ENCODE data around the gene PALMD.

The PALMD gene

GRCh38 chr1:99639945-99640344 lies 6.0 kb upstream of the PALMD start:
- Histone ChIP-seq H3K27ac (ENCODE audit: low read depth, low read length) (no peak overlapping the region), H3K4me1 (ENCODE audit: control insufficient read depth, insufficient read depth, low read length) (no peaks in the 10 kb centered on the region), H3K36me3 (ENCODE audit: control insufficient read depth, insufficient read depth, low read length) (no peaks in the 10 kb centered on the region), H3K27me3 (ENCODE audit: control insufficient read depth, insufficient read depth, low read length) (no peaks in the 10 kb centered on the region), H3K9ac (ENCODE audit: low read length) (no peak overlapping the region), H3K4me3 (ENCODE audit: low read length) (no peak overlapping the region)

DNA sequence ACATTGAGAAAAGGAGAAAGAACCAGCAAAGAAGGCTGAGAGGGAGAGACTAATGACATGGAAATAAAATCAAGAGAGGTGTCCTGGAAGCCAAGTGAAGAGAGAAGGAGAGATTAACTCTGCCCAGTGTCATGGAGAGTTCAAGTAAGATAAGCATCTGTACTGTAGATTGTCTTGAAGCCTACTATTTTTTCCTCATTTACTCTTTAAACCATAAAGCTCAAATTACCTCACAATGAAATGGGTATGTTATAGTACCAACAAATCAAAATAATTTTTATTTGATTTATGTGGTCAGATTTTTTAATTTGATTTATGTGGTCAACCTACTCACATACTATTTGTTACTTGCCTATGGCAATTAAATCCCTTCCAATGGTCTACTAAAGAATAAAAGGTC lies 5.2 kb upstream of the PALMD start:
- H3K4me3 ChIP-seq (ENCODE audit: low read length) = no peak overlapping the region
- no peaks in the 10 kb centered on the region for H3K36me3 ChIP-seq (ENCODE audit: control insufficient read depth, insufficient read depth, low read length)
- H3K27ac ChIP-seq (ENCODE audit: low read depth, low read length) = no peak overlapping the region
- no peaks in the 10 kb centered on the region for H3K4me1 ChIP-seq (ENCODE audit: control insufficient read depth, insufficient read depth, low read length)
- no peaks in the 10 kb centered on the region for H3K27me3 ChIP-seq (ENCODE audit: control insufficient read depth, insufficient read depth, low read length)
- no peak overlapping the region for H3K9ac ChIP-seq (ENCODE audit: low read length)

DNA sequence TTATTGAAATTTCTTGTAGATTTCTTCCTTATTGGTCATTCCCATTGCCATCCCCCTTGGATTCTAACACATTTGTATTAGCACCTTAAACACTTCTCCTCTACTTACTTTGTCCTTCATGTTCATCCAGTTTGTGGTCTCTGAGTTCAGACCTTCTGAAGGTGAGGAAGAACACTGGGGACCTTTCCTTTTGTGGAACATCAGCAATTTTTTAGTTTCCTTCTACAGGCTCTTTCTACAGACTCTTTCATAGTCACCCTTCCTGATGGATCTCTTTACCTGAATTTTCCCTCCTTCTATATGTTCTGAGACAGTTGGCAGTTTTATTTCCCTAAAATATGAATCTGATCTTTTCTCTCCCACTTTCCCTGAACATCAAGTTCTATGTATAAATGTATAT lies 4.4 kb upstream of the PALMD start:
- H3K27me3 ChIP-seq (ENCODE audit: control insufficient read depth, insufficient read depth, low read length) = no peaks in the 10 kb centered on the region
- no peaks in the 10 kb centered on the region for H3K4me1 ChIP-seq (ENCODE audit: control insufficient read depth, insufficient read depth, low read length)
- H3K4me3 ChIP-seq (ENCODE audit: low read length) = no peak overlapping the region
- H3K27ac ChIP-seq (ENCODE audit: low read depth, low read length) = no peak overlapping the region
- H3K36me3 ChIP-seq (ENCODE audit: control insufficient read depth, insufficient read depth, low read length) = no peaks in the 10 kb centered on the region
- H3K9ac ChIP-seq (ENCODE audit: low read length) = no peak overlapping the region

DNA sequence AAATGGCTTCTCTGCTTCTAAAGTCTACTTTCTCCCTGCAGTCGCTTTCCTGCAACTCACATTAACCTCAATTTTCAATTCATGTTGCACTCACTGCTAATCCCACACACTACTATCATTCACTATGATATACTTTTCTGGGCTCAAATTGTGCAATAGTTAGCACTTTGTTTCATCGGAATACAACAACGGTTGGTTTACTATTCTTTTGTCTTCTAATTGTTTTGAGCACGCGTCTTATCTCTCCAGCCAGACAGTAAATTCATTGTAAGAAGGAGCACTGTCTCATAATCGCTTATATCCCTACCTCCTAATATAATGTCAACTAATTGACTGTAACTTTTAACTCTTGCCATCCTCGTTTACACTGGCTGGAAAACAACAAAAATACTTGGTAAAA lies 3.9 kb upstream of the PALMD start:
- Histone ChIP-seq H3K36me3 (ENCODE audit: control insufficient read depth, insufficient read depth, low read length) (no peaks in the 10 kb centered on the region), H3K27me3 (ENCODE audit: control insufficient read depth, insufficient read depth, low read length) (no peaks in the 10 kb centered on the region), H3K4me1 (ENCODE audit: control insufficient read depth, insufficient read depth, low read length) (no peaks in the 10 kb centered on the region), H3K9ac (ENCODE audit: low read length) (no peak overlapping the region), H3K4me3 (ENCODE audit: low read length) (no peak overlapping the region), H3K27ac (ENCODE audit: low read depth, low read length) (no peak overlapping the region)

DNA sequence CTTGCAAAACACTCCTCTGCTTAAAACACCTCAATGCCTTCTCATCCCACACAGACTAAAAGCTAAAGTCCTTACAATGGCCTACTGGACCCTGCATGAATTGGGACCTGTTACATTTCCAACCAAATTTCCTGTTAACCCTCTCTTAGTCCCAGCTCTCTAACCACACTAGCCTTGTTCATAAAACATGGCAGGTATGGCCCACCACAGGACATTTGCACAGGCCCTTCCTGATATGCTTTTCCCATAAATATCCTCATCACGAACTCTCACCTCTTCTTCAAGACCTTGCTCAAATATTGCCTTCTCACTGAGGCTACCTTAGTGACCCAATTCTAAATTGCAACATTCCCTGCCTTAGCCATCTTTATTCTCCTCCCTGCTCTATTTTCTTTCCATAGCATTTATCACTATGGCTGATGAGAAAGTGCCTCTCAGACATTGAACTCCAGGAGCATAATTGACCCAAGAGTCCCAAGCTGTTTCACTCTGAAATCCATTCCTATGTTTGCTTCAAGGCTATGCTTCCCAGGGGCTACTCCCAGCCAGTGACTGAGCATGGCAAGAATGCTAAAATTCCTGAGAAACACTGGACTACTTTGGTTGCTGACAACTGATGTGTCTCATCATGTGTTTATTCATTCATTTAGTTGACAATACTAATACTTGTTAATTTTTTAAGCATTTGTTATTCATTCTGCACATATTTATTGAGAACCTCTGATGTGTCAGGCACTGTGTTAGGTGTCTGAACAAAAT lies 2.7 kb upstream of the PALMD start:
- Histone ChIP-seq H3K27ac (ENCODE audit: low read depth, low read length) (no peak overlapping the region), H3K27me3 (ENCODE audit: control insufficient read depth, insufficient read depth, low read length) (no peaks in the 10 kb centered on the region), H3K36me3 (ENCODE audit: control insufficient read depth, insufficient read depth, low read length) (no peaks in the 10 kb centered on the region), H3K4me1 (ENCODE audit: control insufficient read depth, insufficient read depth, low read length) (no peaks in the 10 kb centered on the region), H3K9ac (ENCODE audit: low read length) (no peak overlapping the region), H3K4me3 (ENCODE audit: low read length) (no peak overlapping the region)

GRCh38 chr1:99644279-99645004 lies 1.5 kb upstream of the PALMD start:
- Histone ChIP-seq H3K36me3 (ENCODE audit: control insufficient read depth, insufficient read depth, low read length) (no peaks in the 10 kb centered on the region), H3K27me3 (ENCODE audit: control insufficient read depth, insufficient read depth, low read length) (no peaks in the 10 kb centered on the region), H3K4me1 (ENCODE audit: control insufficient read depth, insufficient read depth, low read length) (no peaks in the 10 kb centered on the region), H3K4me3 (ENCODE audit: low read length) (no peak overlapping the region), H3K9ac (ENCODE audit: low read length) (no peak overlapping the region), H3K27ac (ENCODE audit: low read depth, low read length) (no peak overlapping the region)

DNA sequence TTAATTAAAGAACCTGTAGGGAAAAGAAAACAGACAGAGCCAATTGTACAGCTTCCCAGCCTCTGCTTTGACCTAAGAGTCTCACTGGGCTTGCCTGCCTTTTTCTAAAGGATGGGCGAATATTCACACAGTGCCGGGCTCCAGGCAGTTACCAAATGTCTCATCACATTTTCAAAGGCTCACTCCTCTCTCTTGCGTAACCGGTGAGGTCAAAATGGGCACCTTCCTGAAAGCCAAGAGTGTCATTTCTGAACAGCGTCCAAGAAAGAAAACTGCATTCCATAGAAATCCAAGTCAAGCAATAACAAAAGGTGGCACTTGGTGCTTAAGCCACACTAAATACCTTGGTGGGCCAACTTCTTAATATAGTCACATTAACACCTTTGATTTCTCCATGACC lies 710 bp upstream of the PALMD start:
- Histone ChIP-seq H3K27me3 (ENCODE audit: control insufficient read depth, insufficient read depth, low read length) (no peaks in the 10 kb centered on the region), H3K27ac (ENCODE audit: low read depth, low read length) (no peak overlapping the region), H3K4me3 (ENCODE audit: low read length) (no peak overlapping the region), H3K4me1 (ENCODE audit: control insufficient read depth, insufficient read depth, low read length) (no peaks in the 10 kb centered on the region), H3K36me3 (ENCODE audit: control insufficient read depth, insufficient read depth, low read length) (no peaks in the 10 kb centered on the region), H3K9ac (ENCODE audit: low read length) (no peak overlapping the region)

DNA sequence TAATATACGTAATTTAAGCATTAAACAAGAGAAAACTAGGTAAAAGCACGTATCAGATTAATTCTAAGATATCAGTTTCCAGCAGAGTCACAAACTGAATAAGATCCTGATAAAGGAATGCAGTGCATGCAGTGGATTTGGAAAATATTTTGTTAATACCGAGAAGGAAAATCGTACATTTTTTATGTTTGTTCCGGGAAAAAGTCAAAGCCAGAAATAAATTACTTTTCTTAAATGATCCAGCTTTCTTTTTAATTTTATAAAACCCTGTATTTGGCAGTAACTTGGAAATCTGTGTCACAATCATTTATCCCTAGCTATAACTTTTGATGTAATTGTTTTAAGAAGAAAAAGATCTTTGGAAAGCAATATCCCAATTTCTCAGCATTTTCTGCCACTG lies 955 bp downstream of the PALMD start:
- no peaks in the 10 kb centered on the region for H3K27me3 ChIP-seq (ENCODE audit: control insufficient read depth, insufficient read depth, low read length)
- H3K27ac ChIP-seq (ENCODE audit: low read depth, low read length) = no peak overlapping the region
- no peaks in the 10 kb centered on the region for H3K4me1 ChIP-seq (ENCODE audit: control insufficient read depth, insufficient read depth, low read length)
- no peak overlapping the region for H3K9ac ChIP-seq (ENCODE audit: low read length)
- H3K4me3 ChIP-seq (ENCODE audit: low read length) = no peak overlapping the region
- H3K36me3 ChIP-seq (ENCODE audit: control insufficient read depth, insufficient read depth, low read length) = no peaks in the 10 kb centered on the region

- Histone ChIP-seq H3K9ac (ENCODE audit: low read length) (no peak overlapping the region), H3K4me3 (ENCODE audit: low read length) (no peak overlapping the region), H3K4me1 (ENCODE audit: control insufficient read depth, insufficient read depth, low read length) (no peaks in the 10 kb centered on the region), H3K27ac (ENCODE audit: low read depth, low read length) (peak overlapping the region; percentile 3), H3K27me3 (ENCODE audit: control insufficient read depth, insufficient read depth, low read length) (no peaks in the 10 kb centered on the region), H3K36me3 (ENCODE audit: control insufficient read depth, insufficient read depth, low read length) (no peaks in the 10 kb centered on the region)
These were observed 1.6 kb downstream of the PALMD start for GRCh38 chr1:99647490-99647889.

GRCh38 chr1:99648107-99648506 lies 2.2 kb downstream of the PALMD start:
- no peak overlapping the region for H3K27ac ChIP-seq (ENCODE audit: low read depth, low read length)
- no peak overlapping the region for H3K9ac ChIP-seq (ENCODE audit: low read length)
- no peak overlapping the region for H3K4me3 ChIP-seq (ENCODE audit: low read length)
- H3K27me3 ChIP-seq (ENCODE audit: control insufficient read depth, insufficient read depth, low read length) = no peaks in the 10 kb centered on the region
- H3K4me1 ChIP-seq (ENCODE audit: control insufficient read depth, insufficient read depth, low read length) = no peaks in the 10 kb centered on the region
- H3K36me3 ChIP-seq (ENCODE audit: control insufficient read depth, insufficient read depth, low read length) = no peaks in the 10 kb centered on the region

GRCh38 chr1:99650030-99650429 lies 4.1 kb downstream of the PALMD start:
- no peaks in the 10 kb centered on the region for H3K4me1 ChIP-seq (ENCODE audit: control insufficient read depth, insufficient read depth, low read length)
- no peaks in the 10 kb centered on the region for H3K27me3 ChIP-seq (ENCODE audit: control insufficient read depth, insufficient read depth, low read length)
- no peaks in the 10 kb centered on the region for H3K36me3 ChIP-seq (ENCODE audit: control insufficient read depth, insufficient read depth, low read length)
- no peak overlapping the region for H3K9ac ChIP-seq (ENCODE audit: low read length)
- H3K27ac ChIP-seq (ENCODE audit: low read depth, low read length) = no peak overlapping the region
- H3K4me3 ChIP-seq (ENCODE audit: low read length) = no peak overlapping the region

DNA sequence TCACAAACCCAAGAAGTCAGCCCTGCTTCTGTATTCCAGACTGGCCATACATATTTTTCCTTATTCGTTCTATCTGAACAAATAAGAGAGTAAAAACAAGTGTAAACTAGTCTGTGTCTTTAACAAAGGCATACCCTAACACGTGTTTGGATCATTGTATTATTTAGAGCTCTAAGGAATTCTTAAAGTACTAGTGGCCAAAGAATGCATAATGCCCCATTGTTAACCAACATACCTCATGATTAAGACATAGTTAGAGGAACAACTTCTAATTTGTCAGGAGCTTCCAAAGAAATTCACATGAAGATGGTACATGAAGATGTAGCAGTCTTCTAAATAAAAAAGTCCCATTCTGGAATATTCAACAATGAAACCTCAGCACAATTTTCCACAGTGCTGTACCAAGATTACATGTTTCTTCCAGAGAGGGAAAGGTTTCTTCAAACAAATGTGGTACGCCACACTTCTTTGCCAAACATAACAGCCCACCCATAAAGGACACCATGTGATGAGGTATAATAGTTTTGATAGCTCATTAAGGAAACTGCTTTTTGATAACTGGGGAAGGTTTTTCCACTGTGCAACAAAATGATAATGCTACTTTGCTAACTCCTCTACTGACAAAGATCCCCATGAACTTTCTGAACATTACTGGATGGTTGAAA lies 5.0 kb downstream of the PALMD start:
- no peak overlapping the region for H3K9ac ChIP-seq (ENCODE audit: low read length)
- H3K4me1 ChIP-seq (ENCODE audit: control insufficient read depth, insufficient read depth, low read length) = no peaks in the 10 kb centered on the region

More for the DNA sequence above, 5.0 kb downstream of the PALMD start:
- Histone ChIP-seq H3K4me3 (ENCODE audit: low read length) (no peak overlapping the region), H3K36me3 (ENCODE audit: control insufficient read depth, insufficient read depth, low read length) (no peaks in the 10 kb centered on the region), H3K27ac (ENCODE audit: low read depth, low read length) (no peak overlapping the region), H3K27me3 (ENCODE audit: control insufficient read depth, insufficient read depth, low read length) (no peaks in the 10 kb centered on the region)

Measured in rectal smooth muscle tissue (tissue), 1 donor.